Activated naive CD4-positive, alpha-beta T cell treated with anti-CD3 and anti-CD28 coated beads for 36 hours (primary cell): Measurements from ENCODE around the gene YEATS2. TPM values are rescaled to one million over a fixed set of nuclear protein-coding genes. Genes with fewer than 3 reads are reported as not detected.

Source experiments
- CTCF ChIA-PET: fragments of 350-600 bp; sonication (Branson Sonifier 250); formaldehyde crosslinking; loops from one replicate; lab custom pipeline; 2021; ENCODE audit warnings: antibody characterized with exemption; lab: Charles Lee
- DNase-seq: peaks from one replicate; pipeline ENCODE4 v3.0.0-alpha.2; 2020
- H3K27ac Mint-ChIP-seq: one replicate; pipeline ENCODE4 v1.8.0; 2021; ENCODE audit warnings: mild to moderate bottlenecking, mixed read lengths
- H3K27me3 Mint-ChIP-seq: one replicate; pipeline ENCODE4 v1.8.0; 2021; ENCODE audit warnings: low read depth, mixed read lengths
- H3K36me3 Mint-ChIP-seq: one replicate; pipeline ENCODE4 v1.8.0; 2021; ENCODE audit warnings: low read depth, mixed read lengths
- H3K4me1 Mint-ChIP-seq: one replicate; pipeline ENCODE4 v1.8.0; 2021; ENCODE audit warnings: low read depth, mixed read lengths
- H3K4me3 Mint-ChIP-seq: one replicate; pipeline ENCODE4 v1.8.0; 2021; ENCODE audit warnings: mild to moderate bottlenecking, moderate library complexity, mixed read lengths
- H3K9me3 Mint-ChIP-seq: one replicate; pipeline ENCODE4 v1.8.0; 2021; ENCODE audit warnings: mixed read lengths
- intact Hi-C: fragments of 100-400 bp; cut with micrococcal nuclease; formaldehyde crosslinking; loops from one replicate; pipeline ENCODE4 v1.15.1; 2023
- total RNA-seq, 2 experiments: library from RNA; stranded (reverse); gene quantifications; one replicate each; pipeline ENCODE4 v1.2.3, GENCODE V29; 2021

The YEATS2 gene
- total RNA-seq, 2 experiments from 2014 or later: 38.1 to 39.0 TPM

- Mint-ChIP-seq H3K36me3 (peaks cover 35% of the 10 kb centered on the region), H3K27me3 (no peaks in the 10 kb centered on the region), H3K4me3 (no peak overlapping the region), H3K9me3 (no peaks in the 10 kb centered on the region), H3K27ac (no peak overlapping the region), H3K4me1 (no peaks in the 10 kb centered on the region)
- no peak for DNase-seq
- intact Hi-C loops: no loop called here
- CTCF ChIA-PET: no interaction called here
Observed at GRCh38 chr3:183808355-183808754, 110.8 kb downstream of the YEATS2 start.

- Mint-ChIP-seq H3K27me3 (no peaks in the 10 kb centered on the region), H3K36me3 (peaks cover 30% of the 10 kb centered on the region), H3K4me3 (no peak overlapping the region), H3K4me1 (no peaks in the 10 kb centered on the region), H3K27ac (no peak overlapping the region), H3K9me3 (no peaks in the 10 kb centered on the region)
- no peak for DNase-seq
- intact Hi-C loops: no loop called here
- CTCF ChIA-PET: interaction anchor here (0.5 to 0.6 kb wide), 2 partner anchors 146 to 500 kb away, joined by 3 read pairs; no protein-coding TSS in a partner anchor
Observed at GRCh38 chr3:183809270-183809669, 111.7 kb downstream of the YEATS2 start.

- H3K36me3 Mint-ChIP-seq: peaks cover 28% of the 10 kb centered on the region
- CTCF ChIA-PET: no interaction called here
- H3K27me3 Mint-ChIP-seq: no peaks in the 10 kb centered on the region
Observed at GRCh38 chr3:183810643-183811594, 113.3 kb downstream of the YEATS2 start.

GRCh38 chr3:183811638-183812037 lies 114.0 kb downstream of the YEATS2 start:
- CTCF ChIA-PET: no interaction called here
- H3K27ac Mint-ChIP-seq: no peak overlapping the region
- no peak overlapping the region for H3K4me3 Mint-ChIP-seq
- no peak for DNase-seq
- H3K27me3 Mint-ChIP-seq: no peaks in the 10 kb centered on the region
- H3K4me1 Mint-ChIP-seq: peaks cover 4% of the 10 kb centered on the region
- intact Hi-C loops: no loop called here
- no peaks in the 10 kb centered on the region for H3K9me3 Mint-ChIP-seq
- H3K36me3 Mint-ChIP-seq: peaks cover 32% of the 10 kb centered on the region

More at GRCh38 chr3:183810643-183811594, 113.3 kb downstream of the YEATS2 start:
- no peak for DNase-seq
- no peak overlapping the region for H3K4me3 Mint-ChIP-seq
- H3K27ac Mint-ChIP-seq: no peak overlapping the region
- H3K4me1 Mint-ChIP-seq: peaks cover 4% of the 10 kb centered on the region
- no peaks in the 10 kb centered on the region for H3K9me3 Mint-ChIP-seq
- intact Hi-C loops: no loop called here

- no peaks in the 10 kb centered on the region for H3K27me3 Mint-ChIP-seq
- H3K9me3 Mint-ChIP-seq: no peaks in the 10 kb centered on the region
- no peak overlapping the region for H3K4me3 Mint-ChIP-seq
- CTCF ChIA-PET: interaction anchor here (0.6 to 0.7 kb wide), 2 partner anchors 15 to 215 kb away, joined by 3 to 4 read pairs; no protein-coding TSS in a partner anchor
- peaks cover 25% of the 10 kb centered on the region for H3K36me3 Mint-ChIP-seq
- no peak for DNase-seq
- peaks cover 4% of the 10 kb centered on the region for H3K4me1 Mint-ChIP-seq
- intact Hi-C loops: no loop called here
- peak overlapping the region; percentile 60 for H3K27ac Mint-ChIP-seq
Observed at GRCh38 chr3:183812761-183813445, 115.3 kb downstream of the YEATS2 start.

GRCh38 chr3:183814240-183814639 lies 116.6 kb downstream of the YEATS2 start:
- no peak overlapping the region for H3K27ac Mint-ChIP-seq

GRCh38 chr3:183815563-183815940 lies 118.0 kb downstream of the YEATS2 start:
- H3K4me3 Mint-ChIP-seq: no peak overlapping the region
- peaks cover 12% of the 10 kb centered on the region for H3K36me3 Mint-ChIP-seq
- CTCF ChIA-PET: interaction anchor here (0.5 to 1.1 kb wide), 5 partner anchors 11 to 631 kb away, joined by 3 to 4 read pairs (median 3); no protein-coding TSS in a partner anchor
- peaks cover 4% of the 10 kb centered on the region for H3K4me1 Mint-ChIP-seq
- H3K27me3 Mint-ChIP-seq: no peaks in the 10 kb centered on the region
- no peak for DNase-seq
- intact Hi-C loops: no loop called here
- H3K27ac Mint-ChIP-seq: no peak overlapping the region
- H3K9me3 Mint-ChIP-seq: no peaks in the 10 kb centered on the region

More at GRCh38 chr3:183814240-183814639, 116.6 kb downstream of the YEATS2 start:
- no peaks in the 10 kb centered on the region for H3K9me3 Mint-ChIP-seq
- CTCF ChIA-PET: no interaction called here
- no peak overlapping the region for H3K4me3 Mint-ChIP-seq
- peaks cover 16% of the 10 kb centered on the region for H3K36me3 Mint-ChIP-seq
- H3K27me3 Mint-ChIP-seq: no peaks in the 10 kb centered on the region
- H3K4me1 Mint-ChIP-seq: peaks cover 4% of the 10 kb centered on the region
- no peak for DNase-seq
- intact Hi-C loops: no loop called here

- no peaks in the 10 kb centered on the region for H3K9me3 Mint-ChIP-seq
- no peak for DNase-seq
- peaks cover 12% of the 10 kb centered on the region for H3K36me3 Mint-ChIP-seq
- CTCF ChIA-PET: interaction anchor here (0.5 to 1.1 kb wide), 4 partner anchors 10 to 631 kb away, joined by 3 to 4 read pairs (median 4); no protein-coding TSS in a partner anchor
- H3K4me1 Mint-ChIP-seq: peaks cover 4% of the 10 kb centered on the region
- no peaks in the 10 kb centered on the region for H3K27me3 Mint-ChIP-seq
- intact Hi-C loops: no loop called here
- no peak overlapping the region for H3K4me3 Mint-ChIP-seq
- no peak overlapping the region for H3K27ac Mint-ChIP-seq
Observed at GRCh38 chr3:183815951-183816475, 118.4 kb downstream of the YEATS2 start.

- H3K27ac Mint-ChIP-seq: no peak overlapping the region
Observed at GRCh38 chr3:183816681-183817510, 119.3 kb downstream of the YEATS2 start.

GRCh38 chr3:183817639-183818038 lies 120.0 kb downstream of the YEATS2 start:
- DNase-seq: no peak
- H3K27me3 Mint-ChIP-seq: no peaks in the 10 kb centered on the region
- no peak overlapping the region for H3K4me3 Mint-ChIP-seq
- H3K4me1 Mint-ChIP-seq: peaks cover 4% of the 10 kb centered on the region
- peaks cover 8% of the 10 kb centered on the region for H3K36me3 Mint-ChIP-seq
- H3K27ac Mint-ChIP-seq: no peak overlapping the region
- H3K9me3 Mint-ChIP-seq: no peaks in the 10 kb centered on the region
- intact Hi-C loops: no loop called here
- CTCF ChIA-PET: no interaction called here

More at GRCh38 chr3:183816681-183817510, 119.3 kb downstream of the YEATS2 start:
- peaks cover 8% of the 10 kb centered on the region for H3K36me3 Mint-ChIP-seq
- H3K4me1 Mint-ChIP-seq: peaks cover 4% of the 10 kb centered on the region
- CTCF ChIA-PET: interaction anchor here (0.9 kb wide), 1 partner anchor 632 kb away, joined by 4 read pairs; no protein-coding TSS in a partner anchor
- no peak overlapping the region for H3K4me3 Mint-ChIP-seq
- intact Hi-C loops: no loop called here
- H3K9me3 Mint-ChIP-seq: no peaks in the 10 kb centered on the region
- no peaks in the 10 kb centered on the region for H3K27me3 Mint-ChIP-seq
- no peak for DNase-seq

GRCh38 chr3:183818041-183818620 lies 120.5 kb downstream of the YEATS2 start:
- no peaks in the 10 kb centered on the region for H3K9me3 Mint-ChIP-seq
- H3K27me3 Mint-ChIP-seq: no peaks in the 10 kb centered on the region
- H3K4me3 Mint-ChIP-seq: no peak overlapping the region
- no peak for DNase-seq
- H3K36me3 Mint-ChIP-seq: peaks cover 8% of the 10 kb centered on the region
- H3K27ac Mint-ChIP-seq: no peak overlapping the region
- intact Hi-C loops: no loop called here
- CTCF ChIA-PET: no interaction called here
- H3K4me1 Mint-ChIP-seq: peaks cover 4% of the 10 kb centered on the region
